Astrocyte of the hippocampus (primary cell): Measurements from ENCODE around the gene FXYD5.

Experiments used
- DNase-seq: peaks from one replicate; pipeline ENCODE4 v3.0.0; 2011; ENCODE audit warnings: low read depth, low spot score

Gene FXYD5

DNA sequence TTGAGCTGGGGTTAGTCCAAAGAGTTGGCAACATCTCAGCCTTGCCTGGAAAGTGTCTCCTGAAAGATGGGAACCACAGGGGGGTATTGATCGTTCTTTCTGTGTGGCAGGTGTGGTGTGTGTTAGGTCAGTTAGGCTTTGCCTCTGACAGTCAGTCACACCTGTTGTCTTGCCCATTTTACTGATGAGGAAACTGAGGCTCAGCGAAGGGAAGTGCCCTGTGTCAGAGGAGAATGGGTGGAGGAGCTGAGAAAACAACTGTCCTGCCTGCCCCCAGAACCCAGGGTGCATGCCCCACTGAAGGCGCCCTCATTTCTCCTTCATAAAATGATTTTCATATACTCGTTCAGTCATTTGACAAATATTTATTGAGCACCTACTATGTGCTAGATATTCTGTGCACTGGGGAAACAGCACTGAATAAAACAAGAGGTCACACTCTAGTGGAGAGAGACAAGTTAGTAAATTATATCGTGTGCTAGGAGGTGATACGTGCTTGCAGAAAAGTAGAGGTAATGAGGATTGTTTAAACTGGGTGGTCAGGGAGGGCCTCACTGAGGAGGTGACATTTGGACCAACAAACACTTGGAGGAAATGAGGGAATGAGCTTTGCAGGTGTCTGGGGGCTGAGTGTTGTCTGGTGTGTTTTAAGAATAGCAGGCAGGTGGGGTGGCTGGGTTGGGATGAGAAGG lies 1.6 kb downstream of the FXYD5 start:
- no peak for DNase-seq

DNA sequence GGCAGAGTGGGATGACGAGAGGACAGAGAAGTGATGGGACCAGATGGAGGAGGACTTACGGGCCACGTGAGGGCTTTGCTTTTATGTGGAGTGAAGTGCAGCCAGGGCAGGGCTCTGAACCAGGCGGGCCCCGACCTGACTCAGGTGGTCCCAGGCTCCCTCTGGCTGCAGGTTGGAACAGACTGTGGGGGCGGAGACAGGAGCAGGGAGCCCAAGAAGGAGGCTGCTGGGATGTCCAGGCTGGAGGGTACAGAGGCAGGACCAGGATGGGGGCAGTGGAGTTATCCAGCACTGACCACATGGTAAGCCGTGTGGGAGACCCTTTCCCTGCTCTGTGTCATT lies 2.1 kb downstream of the FXYD5 start:
- DNase-seq = no peak

- no peak for DNase-seq
These were observed 2.9 kb downstream of the FXYD5 start for GRCh38 chr19:35157431-35157830.

DNA sequence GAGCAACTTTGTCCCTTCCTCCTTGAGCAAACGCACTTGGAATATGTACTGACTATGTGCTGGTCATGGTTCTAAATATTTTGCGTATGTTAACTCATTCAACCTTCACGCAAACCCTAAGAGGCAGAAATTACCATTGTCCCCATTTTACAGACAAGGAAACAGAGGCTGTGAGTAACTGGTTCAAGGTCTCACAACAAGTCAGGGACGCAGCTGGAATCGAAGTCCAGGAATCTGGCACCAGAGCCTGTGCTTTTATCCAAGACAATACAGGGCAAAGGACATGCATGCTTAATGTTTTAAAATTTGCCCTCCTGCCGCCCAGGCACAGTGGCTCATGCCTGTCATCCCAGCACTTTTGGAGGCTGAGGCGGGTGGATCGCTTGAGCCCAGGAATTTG lies 5.1 kb downstream of the FXYD5 start:
- no peak for DNase-seq

- no peak for DNase-seq
These were observed 6.3 kb downstream of the FXYD5 start for GRCh38 chr19:35160629-35161433.

- DNase-seq = no peak
These were observed 6.9 kb downstream of the FXYD5 start for GRCh38 chr19:35161434-35161743.

- DNase-seq = peak; percentile 65
These were observed 8.2 kb downstream of the FXYD5 start for GRCh38 chr19:35162471-35163326.

- DNase-seq = no peak
These were observed 9.9 kb downstream of the FXYD5 start for GRCh38 chr19:35164418-35164817.

GRCh38 chr19:35165200-35166058 lies 10.9 kb downstream of the FXYD5 start:
- DNase-seq = no peak

- no peak for DNase-seq
These were observed 11.8 kb downstream of the FXYD5 start for GRCh38 chr19:35166100-35167063.

DNA sequence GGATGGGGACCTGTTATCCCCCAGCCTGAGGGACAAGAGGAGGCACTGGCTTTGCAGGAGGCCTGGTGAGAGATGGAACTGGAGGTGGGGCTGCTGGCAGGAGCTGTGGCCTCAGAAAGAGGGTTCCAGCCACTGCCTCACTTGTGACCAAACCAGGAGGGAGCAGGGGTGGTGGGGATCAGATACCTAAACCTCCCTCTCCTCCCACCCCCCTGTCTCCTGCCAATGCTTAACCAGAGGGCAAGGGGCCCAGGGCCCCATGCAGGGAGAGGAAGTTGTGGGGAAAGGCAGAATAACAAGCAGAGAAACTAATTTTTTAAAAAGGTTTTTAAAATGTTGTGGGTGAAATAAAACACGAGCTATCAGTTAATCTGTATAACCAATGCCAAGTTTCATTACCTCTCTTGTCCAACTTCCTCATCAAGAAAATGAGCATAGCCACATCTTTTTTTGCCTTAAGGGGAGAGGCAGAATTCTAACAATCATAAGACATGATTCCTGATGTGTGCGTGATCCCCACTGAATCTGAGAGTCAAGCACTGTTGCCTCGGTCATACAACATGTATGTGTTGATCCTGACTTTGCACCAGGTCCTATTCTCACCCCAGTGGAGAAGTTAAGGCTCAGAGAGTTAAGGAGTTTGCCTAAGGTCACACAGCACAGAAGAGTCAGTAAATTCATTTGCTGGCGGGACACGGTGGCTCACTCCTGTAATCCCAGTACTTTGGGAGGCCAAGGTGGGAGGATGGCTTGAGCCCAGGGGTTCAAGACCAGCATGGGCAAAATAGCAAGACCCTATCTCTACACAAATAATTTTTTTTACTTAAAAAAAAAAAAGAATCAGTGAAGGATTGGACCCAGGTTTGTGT lies 12.9 kb downstream of the FXYD5 start:
- no peak for DNase-seq

DNA sequence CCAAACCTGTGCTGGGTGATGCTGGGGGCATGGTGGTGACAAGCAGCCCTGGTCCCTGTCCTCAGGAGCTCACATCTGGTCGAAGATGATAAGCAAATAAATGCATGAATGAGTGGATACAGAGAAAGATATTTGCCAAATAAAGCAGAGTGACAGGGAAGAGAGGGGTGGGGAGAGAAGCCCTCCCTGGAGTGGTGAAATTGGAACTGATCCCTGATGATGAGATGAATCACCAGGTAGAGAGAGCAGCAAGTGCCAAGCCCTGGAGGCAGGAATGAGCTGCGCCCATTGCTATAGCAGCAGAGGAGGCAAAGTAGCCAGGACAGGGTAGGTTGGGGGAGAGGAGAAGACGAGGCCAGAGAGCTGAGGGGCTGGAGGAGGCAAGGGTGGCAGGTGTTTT lies 13.7 kb downstream of the FXYD5 start:
- DNase-seq = no peak

- no peak for DNase-seq
These were observed 14.9 kb downstream of the FXYD5 start for GRCh38 chr19:35169221-35169995.

DNA sequence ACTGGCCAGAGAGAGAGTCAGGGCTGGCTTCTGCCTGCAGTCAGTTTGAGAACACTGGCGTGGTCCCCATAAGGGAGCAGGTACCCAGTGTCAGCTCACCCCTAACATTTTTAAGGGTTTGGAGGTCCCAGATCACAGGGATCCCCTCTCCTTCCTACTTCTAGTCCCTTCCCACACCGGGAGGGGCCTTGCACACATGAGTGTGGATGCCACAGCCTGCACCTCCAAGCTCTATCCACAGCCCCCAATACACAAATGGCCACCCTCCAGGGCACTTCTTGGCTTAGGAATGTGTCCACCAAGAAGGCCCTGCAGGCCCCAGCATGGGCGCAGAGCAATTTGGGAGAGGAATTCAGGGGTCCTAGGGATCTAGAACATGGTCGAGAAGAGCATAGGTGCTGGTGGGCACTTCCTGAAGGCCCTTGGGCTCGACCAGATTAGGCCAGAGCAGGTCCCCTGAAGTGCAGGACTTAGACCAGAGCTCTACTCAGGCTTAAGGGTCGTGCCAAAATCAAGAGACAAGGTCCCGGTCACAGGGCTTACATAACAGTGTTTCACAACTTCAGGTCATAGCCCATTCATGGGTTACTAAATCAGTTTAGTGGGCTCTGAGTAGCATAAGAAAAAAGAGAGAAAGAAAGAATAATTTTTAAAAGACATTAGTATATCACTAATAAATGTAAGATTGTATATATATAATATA lies 16.0 kb downstream of the FXYD5 start:
- DNase-seq = no peak

- no peak for DNase-seq
These were observed 17.2 kb downstream of the FXYD5 start for GRCh38 chr19:35171730-35172129.

DNA sequence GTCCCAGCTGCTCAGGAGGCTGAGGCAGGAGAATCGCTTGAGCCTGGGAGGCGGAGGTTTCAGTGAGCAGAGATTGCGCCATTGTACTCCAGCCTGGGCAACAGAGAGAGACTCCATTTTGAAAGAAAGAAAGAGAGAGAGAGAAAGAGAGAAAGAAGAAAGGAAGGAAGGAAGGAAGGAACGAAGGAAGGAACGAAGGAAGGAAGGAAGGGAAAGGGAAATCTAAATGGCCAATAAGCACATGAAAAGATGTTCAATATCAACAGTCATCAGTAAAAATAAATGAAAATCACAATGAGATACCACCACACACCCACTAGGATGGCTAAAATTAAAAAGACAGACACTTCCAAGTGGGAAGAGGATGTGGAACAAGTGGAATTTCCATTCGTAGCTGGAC lies 19.7 kb downstream of the FXYD5 start:
- no peak for DNase-seq

DNA sequence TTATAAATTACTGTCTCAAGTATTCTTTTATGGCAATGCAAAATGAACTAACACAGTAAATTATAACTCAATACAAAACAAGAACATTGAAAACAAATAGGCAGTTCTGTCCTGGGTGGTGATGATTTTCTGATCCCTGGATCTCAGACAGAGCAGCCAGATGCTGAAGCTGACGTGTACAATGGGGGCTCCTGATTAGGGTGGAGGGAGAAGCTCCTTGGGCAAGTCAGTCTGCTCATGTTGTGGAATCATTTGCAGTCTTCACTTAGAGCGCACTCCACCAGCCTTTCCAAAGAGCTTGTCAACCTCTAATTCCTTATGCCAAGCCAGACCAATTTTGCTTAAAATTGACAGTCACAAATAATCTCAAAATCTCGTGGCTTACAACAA lies 21.6 kb downstream of the FXYD5 start:
- no peak for DNase-seq
